Kidney (tissue), 14 donors: ENCODE data around the gene CCDC69. TPM values are rescaled to one million over a fixed set of nuclear protein-coding genes. Genes with fewer than 3 reads are reported as not detected.

Experiments
- DNase-seq, 5 donors: peaks; one replicate each; pipeline ENCODE4 v3.0.0-alpha.2; 2013 to 2020
- FAIRE-seq: peaks from 2 replicates; lab custom pipeline; 2012; peaks lifted over from hg19 to GRCh38; lab: Jason Lieb, UNC
- H3K27ac ChIP-seq, 2 donors: one replicate each; pipeline ENCODE4 v1.7.0; 2013; ENCODE audit warnings: low read depth in 2 of 2, low read length in 2 of 2, inconsistent platforms in 1 of 2
- H3K27me3 ChIP-seq: one replicate; pipeline ENCODE4 v1.7.1; 2013; ENCODE audit warnings: low read length, inconsistent platforms; ENCODE audit not compliant: control insufficient read depth, insufficient read depth
- H3K36me3 ChIP-seq, 3 donors: one replicate each; pipeline versions ENCODE4 v1.7.0 to v1.7.1; 2013; ENCODE audit warnings: low read length in 3 of 3, control low read depth in 1 of 3, inconsistent platforms in 1 of 3; ENCODE audit not compliant: insufficient read depth in 3 of 3, control insufficient read depth in 2 of 3
- H3K4me1 ChIP-seq, 3 donors: one replicate each; pipeline versions ENCODE4 v1.7.0 to v1.7.1; 2013; ENCODE audit warnings: low read length in 3 of 3, inconsistent platforms in 1 of 3, low read depth in 1 of 3; ENCODE audit not compliant: control insufficient read depth in 2 of 3, insufficient read depth in 2 of 3
- H3K4me3 ChIP-seq, 3 donors: one replicate each; pipeline versions ENCODE4 v1.7.0 to v1.8.1; 2013; ENCODE audit warnings: low read length in 3 of 3, control low read depth in 1 of 3, inconsistent platforms in 1 of 3
- H3K9ac ChIP-seq, 3 donors: one replicate each; pipeline versions ENCODE4 v1.7.0 to v1.7.1; 2013; ENCODE audit warnings: low read length in 3 of 3, control low read depth in 1 of 3, inconsistent platforms in 1 of 3
- H3K9me3 ChIP-seq, 3 donors: one replicate each; pipeline versions ENCODE4 v1.7.0 to v1.7.1; 2013; ENCODE audit warnings: low read length in 3 of 3, control low read depth in 1 of 3, inconsistent platforms in 1 of 3; ENCODE audit not compliant: control insufficient read depth in 2 of 3, insufficient read depth in 1 of 3
- intact Hi-C: fragments of 100-400 bp; cut with DNase I; formaldehyde crosslinking; loops from one replicate; pipeline ENCODE4 v1.11.1; 2022
- polyA plus RNA-seq: library from polyadenylated mRNA; stranded (reverse); fragments of 350-450 nt; fragmentation: Illumina TruSeq; extraction: RNeasy Lipid Tissue Mini Kit (QIAGEN cat#74804); gene quantifications from one replicate; pipeline ENCODE4 v1.2.3, GENCODE V29; 2014; ENCODE audit warnings: low read depth, low replicate concordance; ENCODE audit not compliant: insufficient read depth
- total RNA-seq: library from RNA; stranded (reverse); fragmentation: NEBNext Ultra II Directional; extraction: Animal tissue kit (Norgen Biotek cat#: 25700); gene quantifications from one replicate; pipeline ENCODE4 v1.2.1, GENCODE V29; 2021
- TF ChIP-seq, protein P1 (sequence below): IDR thresholded peaks from 3 replicates; pipeline ENCODE4 v1.5.1; 2012; ENCODE audit warnings: mild to moderate bottlenecking, moderate library complexity, borderline replicate concordance; ENCODE audit not compliant: insufficient read depth; ENCODE audit errors: extremely low read depth
- donor health status: control.
- donor health status: control.
- donor health status: control.
- donor health status: control.
- donor health status: control.
- donor health status: DM: yes; HTN: yes; CAD: no.
- donor health status: Normal renal cell carcinoma (clear cell type).

Gene CCDC69
- total and polyA plus RNA-seq, 2 donors from 2014 or later = 11.1 to 22.8 TPM

DNA sequence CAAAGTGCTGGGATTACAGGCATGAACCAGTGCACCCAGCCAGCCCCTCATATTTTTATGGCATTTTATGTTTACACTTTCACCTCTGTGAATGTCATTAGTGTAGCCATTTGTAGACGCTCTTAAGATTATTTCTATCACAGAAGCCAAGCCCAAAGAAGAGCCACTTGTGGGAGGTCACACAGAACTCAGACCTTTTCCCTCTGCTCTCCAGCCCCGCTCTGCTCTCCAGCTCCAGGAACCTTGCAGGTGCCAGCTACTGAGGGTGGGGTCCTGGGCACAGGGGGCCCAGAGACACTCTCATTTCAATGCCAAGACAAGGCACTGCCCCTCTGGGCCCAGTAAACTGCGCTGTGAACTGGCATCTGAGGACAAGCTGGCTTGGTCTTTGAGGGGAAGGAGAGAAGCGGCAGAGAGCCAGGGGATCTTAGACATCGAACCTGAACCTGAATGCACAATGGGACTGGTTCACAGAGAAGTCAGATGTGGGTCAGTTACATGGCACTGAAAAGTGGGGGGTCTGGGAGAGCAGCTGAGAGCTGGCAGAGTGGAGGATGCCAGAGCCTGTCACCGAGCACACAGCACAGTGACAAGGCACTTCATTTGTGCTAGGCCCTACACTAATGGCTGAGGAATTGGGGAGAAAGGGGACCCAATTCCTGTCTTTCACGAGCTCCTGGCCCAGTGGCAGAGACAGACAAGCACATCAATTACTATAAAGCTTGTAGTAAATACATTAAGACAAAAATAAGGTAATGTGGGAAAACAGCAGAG lies 83.0 kb downstream of the CCDC69 start:
- FAIRE-seq (no peak), DNase-seq (no peak)
- Histone ChIP-seq H3K4me3 (no peak overlapping the region), H3K27ac (no peak overlapping the region), H3K27me3 (no peaks in the 10 kb centered on the region), H3K9me3 (no peaks in the 10 kb centered on the region), H3K36me3 (peaks cover 0 to 36% (median 33%) of the 10 kb centered on the region in 3 donors), H3K9ac (no peak overlapping the region), H3K4me1 (peaks cover 0 to 12% (median 2%) of the 10 kb centered on the region in 3 donors)
- intact Hi-C loops = no loop called here
- TF ChIP-seq, protein P1, sequence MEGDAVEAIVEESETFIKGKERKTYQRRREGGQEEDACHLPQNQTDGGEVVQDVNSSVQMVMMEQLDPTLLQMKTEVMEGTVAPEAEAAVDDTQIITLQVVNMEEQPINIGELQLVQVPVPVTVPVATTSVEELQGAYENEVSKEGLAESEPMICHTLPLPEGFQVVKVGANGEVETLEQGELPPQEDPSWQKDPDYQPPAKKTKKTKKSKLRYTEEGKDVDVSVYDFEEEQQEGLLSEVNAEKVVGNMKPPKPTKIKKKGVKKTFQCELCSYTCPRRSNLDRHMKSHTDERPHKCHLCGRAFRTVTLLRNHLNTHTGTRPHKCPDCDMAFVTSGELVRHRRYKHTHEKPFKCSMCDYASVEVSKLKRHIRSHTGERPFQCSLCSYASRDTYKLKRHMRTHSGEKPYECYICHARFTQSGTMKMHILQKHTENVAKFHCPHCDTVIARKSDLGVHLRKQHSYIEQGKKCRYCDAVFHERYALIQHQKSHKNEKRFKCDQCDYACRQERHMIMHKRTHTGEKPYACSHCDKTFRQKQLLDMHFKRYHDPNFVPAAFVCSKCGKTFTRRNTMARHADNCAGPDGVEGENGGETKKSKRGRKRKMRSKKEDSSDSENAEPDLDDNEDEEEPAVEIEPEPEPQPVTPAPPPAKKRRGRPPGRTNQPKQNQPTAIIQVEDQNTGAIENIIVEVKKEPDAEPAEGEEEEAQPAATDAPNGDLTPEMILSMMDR = no peak

- Histone ChIP-seq H3K9ac (no peak overlapping the region), H3K27ac (no peak overlapping the region), H3K4me3 (no peak overlapping the region), H3K9me3 (no peaks in the 10 kb centered on the region), H3K27me3 (no peaks in the 10 kb centered on the region), H3K36me3 (peaks cover 0 to 39% (median 39%) of the 10 kb centered on the region in 3 donors), H3K4me1 (peaks cover 0 to 5% (median 0%) of the 10 kb centered on the region in 3 donors)
- DNase-seq (no peak), FAIRE-seq (no peak)
- intact Hi-C loops = no loop called here
- TF ChIP-seq, protein P1 = no peak
Observed at GRCh38 chr5:151139646-151140045, 84.2 kb downstream of the CCDC69 start.

DNA sequence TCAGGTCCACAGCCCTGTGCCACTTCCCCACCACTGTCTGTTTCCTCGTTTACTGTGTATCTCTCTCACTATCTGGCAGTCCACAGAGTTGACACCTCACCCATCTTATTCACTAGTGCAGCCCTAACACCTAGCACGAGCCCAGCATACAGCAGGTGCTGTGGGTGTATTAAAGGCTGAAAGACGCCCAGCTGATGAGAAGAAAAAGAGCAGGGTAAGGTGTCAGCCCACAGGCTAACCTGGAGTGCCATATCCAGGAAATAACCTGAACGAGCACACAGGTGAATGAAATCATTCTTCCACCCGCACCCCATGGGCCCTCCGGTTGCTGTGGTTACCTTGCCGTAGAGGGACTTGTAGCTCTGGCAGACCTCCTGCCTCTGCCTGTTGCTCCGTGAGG lies 84.9 kb downstream of the CCDC69 start:
- FAIRE-seq (no peak), DNase-seq (no peak)
- H3K27ac ChIP-seq = no peak overlapping the region
- peaks cover 0 to 3% (median 0%) of the 10 kb centered on the region in 3 donors for H3K4me1 ChIP-seq
- H3K4me3 ChIP-seq = no peak overlapping the region
- intact Hi-C loops = no loop called here
- H3K27me3 ChIP-seq = no peaks in the 10 kb centered on the region
- peaks cover 0 to 42% (median 39%) of the 10 kb centered on the region in 3 donors for H3K36me3 ChIP-seq
- no peaks in the 10 kb centered on the region for H3K9me3 ChIP-seq
- TF ChIP-seq, protein P1 = no peak
- H3K9ac ChIP-seq = no peak overlapping the region
